Peyer's patch (tissue), 4 donors: ENCODE measurements around the gene FHOD3. TPM values are rescaled to one million over a fixed set of nuclear protein-coding genes. Genes with fewer than 3 reads are reported as not detected.

ENCODE experiments used
- DNase-seq, 3 donors: peaks; one replicate each; pipeline ENCODE4 v3.0.0-alpha.2; 2017 to 2019
- H3K27ac ChIP-seq, 4 donors: fragments of 200-600 bp; sonication (generic); one replicate each; pipeline ENCODE4 v1.5.1; 2016 to 2019
- H3K27me3 ChIP-seq, 2 donors: fragments of 200-600 bp; sonication (generic); one replicate each; pipeline ENCODE4 v1.5.1; 2019
- H3K36me3 ChIP-seq, 3 donors: fragments of 200-600 bp; sonication (generic); one replicate each; pipeline ENCODE4 v1.5.1; 2016 to 2019
- H3K4me1 ChIP-seq, 4 donors: fragments of 200-600 bp; sonication (generic); one replicate each; pipeline ENCODE4 v1.5.1; 2016 to 2019
- H3K4me3 ChIP-seq, 4 donors: fragments of 200-600 bp; sonication (generic); 1 replicate in 3 of 4; 2 replicates in 1 of 4; pipeline ENCODE4 v1.5.1; 2016 to 2019; ENCODE audit warnings: mild to moderate bottlenecking in 1 of 4
- H3K9me3 ChIP-seq, 4 donors: fragments of 200-600 bp; sonication (generic); one replicate each; pipeline ENCODE4 v1.5.1; 2016 to 2019; ENCODE audit warnings: mild to moderate bottlenecking in 1 of 4
- POLR2A ChIP-seq, 2 donors: fragments of 450-650 bp; IDR thresholded peaks; one replicate each; pipeline ENCODE4 v1.5.1; 2017; ENCODE audit warnings: antibody characterized with exemption in 2 of 2, mild to moderate bottlenecking in 2 of 2, moderate library complexity in 2 of 2
- total RNA-seq, 4 donors: library from RNA; depleted of rRNA; stranded (reverse); fragments of >200 nt; gene quantifications; one replicate each; pipeline ENCODE4 v1.1.0, GENCODE V29; 2016
- TF ChIP-seq, protein P1 (sequence below), 6 experiments: fragments of 450-650 bp in 4 of 6; fragments of 200-600 bp in 2 of 6; sonication (generic) in 1 of 6; IDR thresholded peaks; one replicate each; pipeline ENCODE4 v1.5.1; 2017 to 2019; ENCODE audit warnings: antibody characterized with exemption in 6 of 6, mild to moderate bottlenecking in 3 of 6, moderate library complexity in 1 of 6

FHOD3 gene
- total RNA-seq, 4 donors from 2014 or later, result 0.53 to 10.7 (median 4.6) TPM

- no peak overlapping the region for H3K4me3 ChIP-seq
- no peak for TF ChIP-seq POLR2A (IDR thresholded peaks at IDR 0.05)
- H3K27me3 ChIP-seq, result no peaks in the 10 kb centered on the region
- no peaks in the 10 kb centered on the region for H3K9me3 ChIP-seq
- no peak overlapping the region for H3K27ac ChIP-seq
- no peaks in the 10 kb centered on the region for H3K4me1 ChIP-seq
- H3K36me3 ChIP-seq, result no peaks in the 10 kb centered on the region
- no peak for DNase-seq
Observed at GRCh38 chr18:36653141-36653869, 355.8 kb downstream of the FHOD3 start.

- no peak for DNase-seq
- no peak for TF ChIP-seq POLR2A (IDR thresholded peaks at IDR 0.05)
- TF ChIP-seq, protein P1, sequence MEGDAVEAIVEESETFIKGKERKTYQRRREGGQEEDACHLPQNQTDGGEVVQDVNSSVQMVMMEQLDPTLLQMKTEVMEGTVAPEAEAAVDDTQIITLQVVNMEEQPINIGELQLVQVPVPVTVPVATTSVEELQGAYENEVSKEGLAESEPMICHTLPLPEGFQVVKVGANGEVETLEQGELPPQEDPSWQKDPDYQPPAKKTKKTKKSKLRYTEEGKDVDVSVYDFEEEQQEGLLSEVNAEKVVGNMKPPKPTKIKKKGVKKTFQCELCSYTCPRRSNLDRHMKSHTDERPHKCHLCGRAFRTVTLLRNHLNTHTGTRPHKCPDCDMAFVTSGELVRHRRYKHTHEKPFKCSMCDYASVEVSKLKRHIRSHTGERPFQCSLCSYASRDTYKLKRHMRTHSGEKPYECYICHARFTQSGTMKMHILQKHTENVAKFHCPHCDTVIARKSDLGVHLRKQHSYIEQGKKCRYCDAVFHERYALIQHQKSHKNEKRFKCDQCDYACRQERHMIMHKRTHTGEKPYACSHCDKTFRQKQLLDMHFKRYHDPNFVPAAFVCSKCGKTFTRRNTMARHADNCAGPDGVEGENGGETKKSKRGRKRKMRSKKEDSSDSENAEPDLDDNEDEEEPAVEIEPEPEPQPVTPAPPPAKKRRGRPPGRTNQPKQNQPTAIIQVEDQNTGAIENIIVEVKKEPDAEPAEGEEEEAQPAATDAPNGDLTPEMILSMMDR (IDR thresholded peaks at IDR 0.05), result no peak
- Histone ChIP-seq H3K4me3 (no peak overlapping the region), H3K9me3 (no peaks in the 10 kb centered on the region), H3K27ac (no peak overlapping the region), H3K36me3 (no peaks in the 10 kb centered on the region), H3K4me1 (no peaks in the 10 kb centered on the region), H3K27me3 (no peaks in the 10 kb centered on the region)
Observed at GRCh38 chr18:36653870-36654269, 356.4 kb downstream of the FHOD3 start.

GRCh38 chr18:36655074-36655473, 357.6 kb downstream of the FHOD3 start:
- Histone ChIP-seq H3K27ac (no peak overlapping the region), H3K4me3 (no peak overlapping the region), H3K36me3 (no peaks in the 10 kb centered on the region), H3K27me3 (no peaks in the 10 kb centered on the region), H3K4me1 (no peaks in the 10 kb centered on the region), H3K9me3 (no peaks in the 10 kb centered on the region)
- DNase-seq, result no peak
- no peak for TF ChIP-seq POLR2A (IDR thresholded peaks at IDR 0.05)
- TF ChIP-seq, protein P1 (IDR thresholded peaks at IDR 0.05), result no peak

DNA sequence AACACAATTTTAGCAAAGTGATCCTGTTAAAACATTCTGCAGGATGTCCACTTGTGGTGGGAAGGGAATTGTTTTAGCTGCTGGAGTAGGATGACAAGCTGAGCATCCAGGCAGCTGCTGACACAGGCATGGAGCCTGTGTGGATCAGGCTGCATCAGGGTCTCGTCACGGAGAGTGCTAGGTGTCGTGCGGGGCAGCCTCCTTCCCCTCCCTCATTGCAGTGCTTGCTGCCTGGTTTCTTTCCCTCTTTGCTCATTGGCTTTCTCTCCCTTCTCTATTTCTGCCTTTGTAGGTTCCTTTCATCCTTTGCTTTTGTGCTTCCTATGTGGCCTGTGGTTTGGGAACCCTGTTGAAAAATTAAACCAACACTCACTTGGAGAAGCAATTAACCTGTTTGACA, 358.4 kb downstream of the FHOD3 start:
- DNase-seq, result no peak
- H3K27me3 ChIP-seq, result no peaks in the 10 kb centered on the region
- no peak for TF ChIP-seq POLR2A (IDR thresholded peaks at IDR 0.05)
- TF ChIP-seq, protein P1 (IDR thresholded peaks at IDR 0.05), result no peak
- H3K4me3 ChIP-seq, result no peak overlapping the region
- no peaks in the 10 kb centered on the region for H3K36me3 ChIP-seq
- no peaks in the 10 kb centered on the region for H3K9me3 ChIP-seq
- no peak overlapping the region for H3K27ac ChIP-seq
- H3K4me1 ChIP-seq, result no peaks in the 10 kb centered on the region

DNA sequence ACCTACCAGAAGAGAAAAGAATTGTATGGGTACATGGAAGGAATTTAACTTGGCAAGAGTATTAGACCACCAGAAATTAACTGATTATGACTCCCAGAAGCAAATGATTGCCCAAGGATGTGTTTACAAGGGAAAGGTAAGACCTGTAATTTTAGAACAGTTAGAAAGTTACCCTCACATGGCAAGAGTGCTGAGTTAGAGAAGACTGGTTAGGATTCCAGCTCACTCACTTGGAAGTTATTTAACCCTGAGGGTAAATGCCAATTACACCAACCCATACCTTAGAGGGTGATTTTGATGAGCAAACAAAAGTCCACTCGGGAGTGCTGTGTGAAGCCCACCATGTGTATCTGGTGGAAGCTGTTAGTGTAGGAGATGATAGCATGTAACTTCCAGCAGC, 361.1 kb downstream of the FHOD3 start:
- H3K4me3 ChIP-seq, result no peak overlapping the region
- H3K9me3 ChIP-seq, result no peaks in the 10 kb centered on the region
- no peak overlapping the region for H3K27ac ChIP-seq
- H3K27me3 ChIP-seq, result no peaks in the 10 kb centered on the region
- DNase-seq, result no peak
- no peaks in the 10 kb centered on the region for H3K4me1 ChIP-seq
- TF ChIP-seq POLR2A (IDR thresholded peaks at IDR 0.05), result no peak
- TF ChIP-seq, protein P1 (IDR thresholded peaks at IDR 0.05), result no peak
- H3K36me3 ChIP-seq, result no peaks in the 10 kb centered on the region

GRCh38 chr18:36660311-36660710, 362.8 kb downstream of the FHOD3 start:
- TF ChIP-seq, protein P1 (IDR thresholded peaks at IDR 0.05), result no peak
- no peak for TF ChIP-seq POLR2A (IDR thresholded peaks at IDR 0.05)
- H3K36me3 ChIP-seq, result no peaks in the 10 kb centered on the region
- no peak for DNase-seq

More at GRCh38 chr18:36660311-36660710, 362.8 kb downstream of the FHOD3 start:
- Histone ChIP-seq H3K4me1 (no peaks in the 10 kb centered on the region), H3K4me3 (no peak overlapping the region), H3K27me3 (no peaks in the 10 kb centered on the region), H3K9me3 (no peaks in the 10 kb centered on the region), H3K27ac (no peak overlapping the region)
